Hepatocyte (in vitro differentiated cells): Measurements from ENCODE around the gene PIGL. TPM values are rescaled to one million over a fixed set of nuclear protein-coding genes. Genes with fewer than 3 reads are reported as not detected.

Experiments used
- DNase-seq: peaks from one replicate; pipeline ENCODE4 v3.0.0-alpha.2; 2016; ENCODE audit warnings: low spot score
- H2AFZ ChIP-seq: fragments of 200-600 bp; sonication (generic); 2 replicates; pipeline ENCODE4 v1.6.0; 2016; ENCODE audit warnings: antibody characterized with exemption, mild to moderate bottlenecking
- H3K27ac ChIP-seq: fragments of 200-600 bp; sonication (generic); 2 replicates; pipeline ENCODE4 v1.5.1; 2016; ENCODE audit warnings: mild to moderate bottlenecking
- H3K27me3 ChIP-seq: fragments of 200-600 bp; sonication (generic); 2 replicates; pipeline ENCODE4 v1.6.1; 2016
- H3K36me3 ChIP-seq: fragments of 200-600 bp; sonication (generic); replicated peaks from 2 replicates; pipeline ENCODE4 v1.5.1; 2016; ENCODE audit warnings: low read depth; ENCODE audit not compliant: insufficient read depth
- H3K4me1 ChIP-seq: fragments of 200-600 bp; sonication (generic); 2 replicates; pipeline ENCODE4 v1.5.1; 2016; ENCODE audit warnings: mild to moderate bottlenecking, moderate library complexity; ENCODE audit not compliant: insufficient read depth
- H3K4me2 ChIP-seq: fragments of 200-600 bp; sonication (generic); 2 replicates; pipeline ENCODE4 v1.6.0; 2016
- H3K4me3 ChIP-seq: fragments of 200-600 bp; sonication (generic); 2 replicates; pipeline ENCODE4 v1.5.1; 2016; ENCODE audit warnings: mild to moderate bottlenecking
- H3K79me2 ChIP-seq: fragments of 200-600 bp; sonication (generic); 2 replicates; pipeline ENCODE4 v1.6.0; 2017; ENCODE audit warnings: mild to moderate bottlenecking
- H3K9me2 ChIP-seq: fragments of 200-600 bp; sonication (generic); replicated peaks from 2 replicates; pipeline ENCODE4 v1.6.0; 2017; ENCODE audit warnings: mild to moderate bottlenecking; ENCODE audit not compliant: insufficient read depth
- H3K9me3 ChIP-seq: fragments of 200-600 bp; sonication (generic); 2 replicates; pipeline ENCODE4 v1.5.1; 2016; ENCODE audit warnings: low read depth, mild to moderate bottlenecking
- H4K20me1 ChIP-seq: fragments of 200-600 bp; sonication (generic); 2 replicates; pipeline ENCODE4 v1.6.0; 2016; ENCODE audit warnings: mild to moderate bottlenecking; ENCODE audit not compliant: insufficient read depth, poor library complexity, severe bottlenecking
- CTCF ChIP-seq: fragments of 200-600 bp; sonication (generic); IDR thresholded peaks from 2 replicates; pipeline ENCODE4 v1.5.1; 2016; ENCODE audit warnings: antibody characterized with exemption, mild to moderate bottlenecking; ENCODE audit not compliant: poor library complexity
- EZH2 ChIP-seq: fragments of 200-600 bp; sonication (generic); IDR thresholded peaks from 2 replicates; pipeline ENCODE4 v1.6.1; 2016; ENCODE audit warnings: antibody characterized with exemption, mild to moderate bottlenecking, borderline replicate concordance
- EZH2phosphoT487 ChIP-seq: fragments of 200-600 bp; sonication (generic); IDR thresholded peaks from one replicate; pipeline ENCODE4 v1.6.1; 2018; ENCODE audit warnings: antibody characterized with exemption, mild to moderate bottlenecking, low read depth, moderate library complexity; ENCODE audit not compliant: unreplicated experiment, severe bottlenecking
- WGBS: methylation state at CpG from one replicate; pipeline ENCODE4 v1.1.6; 2016; ENCODE audit warnings: low lambda C conversion rate; ENCODE audit errors: missing lambda C conversion rate; 5-methylcytosine and 5-hydroxymethylcytosine counted together
- polyA plus RNA-seq: library from polyadenylated mRNA; unstranded; fragments of >200 nt; fragmentation: Nextera tagmentation; extraction: Ambion mirVana; gene quantifications from 2 replicates; pipeline ENCODE4 v1.2.1, GENCODE V29; 2016
- total RNA-seq: library from RNA; depleted of rRNA; stranded (reverse); fragments of >200 nt; gene quantifications from 2 replicates; pipeline ENCODE4 v1.2.3, GENCODE V29; 2014

The PIGL gene
- total and polyA plus RNA-seq, 2 experiments from 2014 or later, result 21.2 to 35.9 TPM

- no peak for DNase-seq
- Histone ChIP-seq H3K4me1 (no peaks in the 10 kb centered on the region), H3K79me2 (peaks cover 97% of the 10 kb centered on the region), H3K36me3 (no peaks in the 10 kb centered on the region), H3K4me3 (no peak overlapping the region), H3K9me2 (no peaks in the 10 kb centered on the region), H3K9me3 (no peaks in the 10 kb centered on the region), H4K20me1 (peaks cover 14% of the 10 kb centered on the region), H2AFZ (no peak overlapping the region), H3K27me3 (no peaks in the 10 kb centered on the region), H3K4me2 (no peak overlapping the region), H3K27ac (no peak overlapping the region)
- 100% methylated on average over 1 of the region's 1 CpG for WGBS
- TF ChIP-seq EZH2 (no peak), EZH2phosphoT487 (no peak), CTCF (no peak)
These were observed 35.4 kb upstream of the PIGL start for GRCh38 chr17:16181581-16181980.

GRCh38 chr17:16187642-16188041 is 29.4 kb upstream of the PIGL start:
- Histone ChIP-seq H2AFZ (no peak overlapping the region), H3K9me2 (no peaks in the 10 kb centered on the region), H3K36me3 (no peaks in the 10 kb centered on the region), H3K4me2 (no peak overlapping the region), H3K27me3 (no peaks in the 10 kb centered on the region), H3K27ac (no peak overlapping the region), H3K79me2 (peaks cover 98% of the 10 kb centered on the region), H4K20me1 (peaks cover 33% of the 10 kb centered on the region), H3K4me3 (no peak overlapping the region), H3K9me3 (no peaks in the 10 kb centered on the region), H3K4me1 (no peaks in the 10 kb centered on the region)
- DNase-seq, result no peak
- 86% methylated on average over 5 of the region's 5 CpGs for WGBS
- TF ChIP-seq EZH2phosphoT487, result no peak
- TF ChIP-seq EZH2, result no peak
- TF ChIP-seq CTCF, result no peak

- H3K79me2 ChIP-seq, result peaks cover 96% of the 10 kb centered on the region
These were observed 27.1 kb upstream of the PIGL start for GRCh38 chr17:16189791-16190348.

More at GRCh38 chr17:16189791-16190348, 27.1 kb upstream of the PIGL start:
- H3K4me1 ChIP-seq, result no peaks in the 10 kb centered on the region
- H3K9me2 ChIP-seq, result no peaks in the 10 kb centered on the region
- H3K27ac ChIP-seq, result no peak overlapping the region
- no peaks in the 10 kb centered on the region for H3K9me3 ChIP-seq
- WGBS, result 95% methylated on average over 3 of the region's 3 CpGs
- TF ChIP-seq CTCF (no peak), EZH2 (no peak), EZH2phosphoT487 (no peak)
- H2AFZ ChIP-seq, result no peak overlapping the region
- H4K20me1 ChIP-seq, result peaks cover 30% of the 10 kb centered on the region
- peaks cover 3% of the 10 kb centered on the region for H3K36me3 ChIP-seq
- H3K27me3 ChIP-seq, result no peaks in the 10 kb centered on the region
- DNase-seq, result no peak
- no peak overlapping the region for H3K4me3 ChIP-seq
- no peak overlapping the region for H3K4me2 ChIP-seq
